Stimulated activated CD8-positive, alpha-beta memory T cell treated with anti-CD3 and anti-CD28 coated beads, Interleukin-4, amount 100 ng/mL, for 48 hours (primary cell): ENCODE measurements around the gene SYTL2.

Source experiments
- DNase-seq: peaks from one replicate; pipeline ENCODE4 v3.0.0-alpha.2; 2020

SYTL2 gene

DNA sequence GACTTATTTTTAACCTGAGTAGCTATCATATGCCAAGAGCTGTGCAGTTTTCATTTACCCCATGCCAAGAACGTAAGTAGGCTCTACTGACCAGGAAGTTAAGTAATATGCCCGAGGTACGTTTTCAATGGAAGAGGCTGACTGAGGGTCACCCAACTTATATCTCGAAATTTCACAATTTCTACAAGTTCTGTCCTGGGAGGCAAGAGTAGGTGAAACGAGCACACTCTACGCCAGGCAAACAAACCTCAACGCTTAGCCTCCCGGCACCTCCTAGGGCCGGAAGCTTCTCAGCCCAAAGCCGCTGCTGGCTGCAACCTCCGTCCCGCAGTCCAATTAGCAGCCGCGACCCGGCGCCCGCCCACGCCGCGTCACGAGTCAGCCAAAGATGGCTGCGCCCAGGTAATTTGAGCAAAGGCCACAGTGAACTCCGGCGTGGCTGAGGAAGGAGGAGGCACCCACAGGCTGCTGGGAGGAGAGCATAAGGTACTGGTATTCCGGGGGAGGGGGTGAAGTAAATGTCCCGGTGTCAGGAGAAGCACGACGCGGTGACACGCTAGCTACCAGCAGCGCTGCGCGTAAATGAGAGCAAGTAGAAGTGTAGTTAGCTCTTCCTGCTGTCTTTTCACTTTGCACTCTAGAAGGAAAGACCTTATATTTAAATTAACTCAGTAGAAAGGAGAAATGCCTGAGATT lies 163.2 kb downstream of the SYTL2 start, which contains the start of gene TMEM126A:
Gene TMEM126A (plus strand): TSS at position 364 of the 696 bp plus-strand sequence. CDS start 2,289 bp downstream, outside the sequence.
- DNase-seq = peak; percentile 95

GRCh38 chr11:85647078-85647477 lies 163.9 kb downstream of the SYTL2 start:
- DNase-seq = no peak
